Adrenal gland (tissue), 5 donors: ENCODE results near the gene ZBED6.

Source experiments
- POLR2A ChIP-seq, 2 donors: fragments of 450-650 bp; IDR thresholded peaks; one replicate each; pipeline ENCODE4 v1.6.1; 2017; ENCODE audit warnings: antibody characterized with exemption in 2 of 2, mild to moderate bottlenecking in 2 of 2, moderate library complexity in 1 of 2
- TF ChIP-seq, protein P1 (sequence below), 6 experiments: fragments of 450-650 bp in 4 of 6; fragments of 200-600 bp in 2 of 6; sonication (generic) in 1 of 6; IDR thresholded peaks; 1 replicate in 5 of 6; 2 replicates in 1 of 6; pipeline versions ENCODE4 v1.5.1 to v1.8.0; 2016 to 2021; ENCODE audit warnings: antibody characterized with exemption in 6 of 6, mild to moderate bottlenecking in 2 of 6, moderate library complexity in 1 of 6
- donor health status: DM: no; HTN: no; CAD: no.

DNA sequence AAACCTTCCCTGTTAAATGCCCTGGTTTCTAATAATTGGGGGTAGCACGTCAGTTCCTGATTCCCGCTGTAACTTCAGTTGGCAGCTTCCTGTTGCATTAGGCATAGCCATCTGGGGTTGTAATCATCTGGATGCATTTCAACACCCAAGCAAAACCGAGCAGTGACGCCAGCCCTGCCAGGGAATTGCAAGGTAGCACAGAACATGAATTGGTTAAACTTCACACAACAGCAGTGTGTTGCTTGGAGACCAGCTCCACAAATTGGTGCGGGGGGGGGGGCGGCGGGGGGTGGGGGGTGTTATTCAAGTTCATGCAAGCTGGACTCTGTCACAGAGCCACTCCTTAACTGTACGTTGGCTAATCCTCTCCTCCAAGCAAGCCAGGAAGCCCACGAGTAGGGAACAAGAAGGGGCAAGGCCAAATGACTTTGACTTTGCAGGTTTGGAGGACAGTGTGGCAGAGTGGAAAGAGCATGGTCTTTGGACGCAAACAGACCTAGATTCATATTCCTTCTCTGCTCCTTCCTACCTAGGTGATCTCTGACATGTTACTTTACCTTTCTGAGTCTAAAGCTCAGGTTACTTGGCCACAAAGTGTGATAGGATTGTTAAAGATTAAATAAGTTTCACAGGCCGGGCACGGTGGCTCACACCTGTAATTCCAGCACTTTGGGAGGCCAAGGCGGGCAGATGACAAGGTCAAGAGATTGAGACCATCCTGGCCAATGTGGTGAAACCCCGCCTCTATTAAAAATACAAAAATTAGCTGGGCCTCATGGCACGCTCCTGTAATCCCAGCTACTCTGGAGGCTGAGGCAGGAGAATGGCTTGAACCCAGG, 25.7 kb upstream of the ZBED6 start:
- TF ChIP-seq, protein P1, sequence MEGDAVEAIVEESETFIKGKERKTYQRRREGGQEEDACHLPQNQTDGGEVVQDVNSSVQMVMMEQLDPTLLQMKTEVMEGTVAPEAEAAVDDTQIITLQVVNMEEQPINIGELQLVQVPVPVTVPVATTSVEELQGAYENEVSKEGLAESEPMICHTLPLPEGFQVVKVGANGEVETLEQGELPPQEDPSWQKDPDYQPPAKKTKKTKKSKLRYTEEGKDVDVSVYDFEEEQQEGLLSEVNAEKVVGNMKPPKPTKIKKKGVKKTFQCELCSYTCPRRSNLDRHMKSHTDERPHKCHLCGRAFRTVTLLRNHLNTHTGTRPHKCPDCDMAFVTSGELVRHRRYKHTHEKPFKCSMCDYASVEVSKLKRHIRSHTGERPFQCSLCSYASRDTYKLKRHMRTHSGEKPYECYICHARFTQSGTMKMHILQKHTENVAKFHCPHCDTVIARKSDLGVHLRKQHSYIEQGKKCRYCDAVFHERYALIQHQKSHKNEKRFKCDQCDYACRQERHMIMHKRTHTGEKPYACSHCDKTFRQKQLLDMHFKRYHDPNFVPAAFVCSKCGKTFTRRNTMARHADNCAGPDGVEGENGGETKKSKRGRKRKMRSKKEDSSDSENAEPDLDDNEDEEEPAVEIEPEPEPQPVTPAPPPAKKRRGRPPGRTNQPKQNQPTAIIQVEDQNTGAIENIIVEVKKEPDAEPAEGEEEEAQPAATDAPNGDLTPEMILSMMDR (IDR thresholded peaks at IDR 0.05): no peak
- no peak for TF ChIP-seq POLR2A (IDR thresholded peaks at IDR 0.05)
